Mononuclear cell (primary cell): ENCODE measurements around the gene TNFSF13. TPM values are rescaled to one million over a fixed set of nuclear protein-coding genes. Genes with fewer than 3 reads are reported as not detected.

Experiments used
- H3K27me3 ChIP-seq: 2 replicates; pipeline ENCODE4 v1.6.0; 2011; ENCODE audit warnings: low read length, control low read depth; ENCODE audit not compliant: insufficient read depth
- H3K4me1 ChIP-seq: 2 replicates; pipeline ENCODE4 v1.5.1; 2011; ENCODE audit warnings: mild to moderate bottlenecking, low read length, control low read depth; ENCODE audit not compliant: insufficient read depth
- H3K4me3 ChIP-seq: 2 replicates; pipeline ENCODE4 v1.5.1; 2011; ENCODE audit warnings: mild to moderate bottlenecking, low read length, moderate library complexity
- H3K9me3 ChIP-seq: 2 replicates; pipeline ENCODE4 v1.5.1; 2011; ENCODE audit warnings: low read depth, mild to moderate bottlenecking, control low read depth, low read length
- total RNA-seq: library from RNA; depleted of rRNA; stranded (reverse); fragments of >200 nt; gene quantifications from one replicate; pipeline ENCODE4 v1.2.3, GENCODE V29; 2012

Gene TNFSF13
- total RNA-seq, 1 donor, result 44.9 TPM

DNA sequence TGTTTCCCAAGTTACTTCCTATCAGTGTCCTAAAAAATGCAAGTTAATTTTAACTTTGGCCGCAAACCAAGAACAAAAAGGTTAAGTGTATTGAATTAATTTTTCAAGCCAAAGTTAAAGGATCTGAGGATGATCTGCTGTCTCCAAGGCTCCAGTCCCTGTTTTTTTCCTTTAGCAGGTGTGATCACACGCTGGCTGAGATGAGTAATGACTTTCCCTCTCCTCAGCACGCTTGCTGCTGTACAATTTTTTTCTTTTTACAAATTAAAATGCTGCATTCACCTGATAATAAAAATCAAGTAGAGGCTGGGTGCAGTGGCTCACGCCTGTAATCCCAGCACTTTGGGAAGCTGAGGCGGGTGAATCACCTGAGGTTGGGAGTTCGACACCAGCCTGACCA lies 13.6 kb upstream of the TNFSF13 start:
- peaks cover 18% of the 10 kb centered on the region for H3K4me1 ChIP-seq
- no peak overlapping the region for H3K4me3 ChIP-seq
- H3K27me3 ChIP-seq, result no peaks in the 10 kb centered on the region
- H3K9me3 ChIP-seq, result no peaks in the 10 kb centered on the region

DNA sequence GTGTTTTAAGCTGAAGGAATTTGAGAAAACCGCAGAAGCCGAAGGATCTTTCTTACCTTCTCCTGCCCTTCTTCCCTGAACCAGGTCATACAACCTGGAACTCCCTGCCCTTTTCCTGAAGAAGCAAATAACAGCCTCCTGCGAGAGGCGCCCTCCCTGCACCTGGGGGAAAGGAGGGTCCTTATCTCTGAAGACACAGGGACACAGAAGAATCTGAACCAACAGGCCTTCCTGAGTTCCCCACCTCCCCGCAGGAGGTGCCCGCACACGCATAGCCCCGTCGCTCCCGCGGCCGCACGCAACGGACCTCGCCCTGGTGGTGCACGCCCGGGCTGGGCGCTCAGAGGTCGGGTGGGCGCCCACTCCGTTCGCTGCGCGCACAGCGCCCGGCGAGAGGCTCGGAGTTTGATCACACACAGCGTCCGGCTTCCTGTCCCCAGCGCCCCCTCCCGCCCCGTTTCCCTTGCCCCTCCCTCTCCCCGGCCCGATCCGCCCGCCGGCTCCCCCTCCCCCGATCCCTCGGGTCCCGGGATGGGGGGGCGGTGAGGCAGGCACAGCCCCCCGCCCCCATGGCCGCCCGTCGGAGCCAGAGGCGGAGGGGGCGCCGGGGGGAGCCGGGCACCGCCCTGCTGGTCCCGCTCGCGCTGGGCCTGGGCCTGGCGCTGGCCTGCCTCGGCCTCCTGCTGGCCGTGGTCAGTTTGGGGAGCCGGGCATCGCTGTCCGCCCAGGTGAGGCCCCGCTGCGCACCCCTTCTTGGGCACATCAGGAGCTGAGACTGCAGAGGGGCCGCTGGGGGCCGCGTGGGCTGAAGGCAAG lies 9.8 kb upstream of the TNFSF13 start, which contains the start of gene TNFSF12:
Gene TNFSF12 (plus strand): TSS at position 474 of the 816 bp plus-strand sequence. CDS start 96 bp downstream, at position 570.
- peaks cover 56% of the 10 kb centered on the region for H3K4me1 ChIP-seq
- no peaks in the 10 kb centered on the region for H3K27me3 ChIP-seq
- peak within 1 kb of the TSS; percentile 52 for H3K4me3 ChIP-seq
- no peaks in the 10 kb centered on the region for H3K9me3 ChIP-seq

DNA sequence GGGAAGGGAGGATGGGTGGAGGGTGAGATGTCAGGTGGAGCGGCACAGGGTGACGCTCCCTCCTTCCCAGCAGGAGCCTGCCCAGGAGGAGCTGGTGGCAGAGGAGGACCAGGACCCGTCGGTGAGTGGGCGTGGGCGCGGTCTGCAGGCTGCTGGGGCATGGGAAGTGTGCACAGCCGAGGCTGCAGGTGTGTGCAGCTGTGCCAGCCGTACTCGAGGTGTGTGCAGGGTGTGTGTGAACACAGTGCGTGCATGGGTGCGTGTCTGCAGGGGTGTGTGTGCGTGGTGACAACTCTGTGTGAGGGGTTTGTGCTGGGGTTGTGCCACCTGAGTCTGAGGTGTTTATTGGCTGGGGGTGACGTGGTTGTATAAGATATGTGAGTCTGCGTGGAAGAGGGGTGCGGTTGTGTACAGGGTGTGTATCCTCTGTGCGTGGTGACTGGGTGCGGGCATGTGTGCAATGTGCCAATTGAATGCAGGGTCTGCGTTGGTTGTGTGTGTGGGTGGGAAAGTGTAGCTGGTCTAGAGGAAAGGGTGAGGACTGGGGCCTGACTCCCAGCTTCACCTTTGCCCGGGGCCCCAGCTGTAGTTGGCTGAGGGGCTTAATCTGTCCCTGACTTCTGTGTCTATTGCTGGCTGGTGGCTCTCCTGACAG lies 9.0 kb upstream of the TNFSF13 start:
- Histone ChIP-seq H3K4me1 (peaks cover 63% of the 10 kb centered on the region), H3K4me3 (peak overlapping the region; percentile 52), H3K9me3 (no peaks in the 10 kb centered on the region), H3K27me3 (no peaks in the 10 kb centered on the region)

- H3K9me3 ChIP-seq, result no peaks in the 10 kb centered on the region
- H3K27me3 ChIP-seq, result no peaks in the 10 kb centered on the region
- no peak overlapping the region for H3K4me3 ChIP-seq
- H3K4me1 ChIP-seq, result peaks cover 71% of the 10 kb centered on the region
Measured at GRCh38 chr17:7550344-7550743, 8.2 kb upstream of the TNFSF13 start.

GRCh38 chr17:7551396-7551795 lies 7.2 kb upstream of the TNFSF13 start:
- no peaks in the 10 kb centered on the region for H3K27me3 ChIP-seq
- H3K4me3 ChIP-seq, result no peak overlapping the region
- peaks cover 75% of the 10 kb centered on the region for H3K4me1 ChIP-seq
- H3K9me3 ChIP-seq, result no peaks in the 10 kb centered on the region

- peaks cover 85% of the 10 kb centered on the region for H3K4me1 ChIP-seq
- H3K9me3 ChIP-seq, result no peaks in the 10 kb centered on the region
- H3K4me3 ChIP-seq, result no peak overlapping the region
- H3K27me3 ChIP-seq, result no peaks in the 10 kb centered on the region
Measured at GRCh38 chr17:7552621-7553051, 5.9 kb upstream of the TNFSF13 start.

DNA sequence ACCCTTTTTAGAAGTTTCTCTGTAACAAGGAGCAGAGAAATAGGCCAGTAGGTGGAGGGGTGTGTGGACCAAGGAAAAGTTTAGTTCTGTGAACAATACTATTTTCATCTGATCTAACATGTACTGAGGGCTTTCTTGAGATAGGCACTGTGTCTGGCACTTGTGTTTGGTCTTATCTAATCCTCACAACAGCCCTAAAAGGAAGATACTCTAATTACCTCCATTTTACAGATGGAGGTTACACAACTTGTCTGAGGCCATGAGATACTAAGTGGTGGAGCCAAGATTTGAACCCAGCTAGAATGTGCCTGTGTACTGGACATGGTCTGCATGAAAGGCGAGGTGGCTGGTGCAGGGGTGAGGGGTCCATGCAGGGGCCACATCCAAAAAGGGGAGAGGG lies 5.2 kb upstream of the TNFSF13 start:
- peaks cover 87% of the 10 kb centered on the region for H3K4me1 ChIP-seq

DNA sequence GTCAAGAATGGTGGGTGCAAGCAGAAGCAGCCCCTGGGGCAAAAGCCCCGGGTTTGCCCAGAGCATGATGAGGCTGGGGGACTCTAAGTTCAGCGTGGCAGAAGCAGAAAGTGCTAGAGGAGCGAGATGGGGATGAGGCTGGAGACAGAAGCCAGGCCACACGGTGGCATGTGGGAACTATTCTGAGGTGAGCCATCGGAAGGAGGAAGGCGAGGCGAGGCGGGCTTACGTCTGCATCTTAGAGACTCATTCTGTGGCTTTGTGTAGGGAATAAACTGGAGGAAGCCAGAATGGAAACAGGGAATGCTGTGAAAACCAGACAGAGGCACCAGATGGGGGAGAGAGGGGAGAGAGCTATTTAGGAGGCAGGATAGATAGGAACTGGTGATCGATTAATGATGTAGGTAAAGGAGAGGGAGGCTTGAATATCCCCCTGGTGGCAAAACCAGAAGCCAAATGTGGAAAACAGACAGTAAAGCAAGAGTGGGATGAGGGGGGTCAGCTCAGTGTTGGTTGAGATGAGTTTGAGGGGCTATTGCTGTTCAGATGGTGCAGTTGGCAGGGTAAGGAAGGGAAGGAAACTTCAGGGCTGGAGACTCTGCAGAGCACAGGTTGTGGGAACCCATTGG lies 3.1 kb upstream of the TNFSF13 start:
- no peaks in the 10 kb centered on the region for H3K27me3 ChIP-seq
- H3K9me3 ChIP-seq, result no peaks in the 10 kb centered on the region
- no peak overlapping the region for H3K4me3 ChIP-seq
- peaks cover 88% of the 10 kb centered on the region for H3K4me1 ChIP-seq

More for the DNA sequence above, 5.2 kb upstream of the TNFSF13 start:
- H3K4me3 ChIP-seq, result no peak overlapping the region
- no peaks in the 10 kb centered on the region for H3K9me3 ChIP-seq
- H3K27me3 ChIP-seq, result no peaks in the 10 kb centered on the region

DNA sequence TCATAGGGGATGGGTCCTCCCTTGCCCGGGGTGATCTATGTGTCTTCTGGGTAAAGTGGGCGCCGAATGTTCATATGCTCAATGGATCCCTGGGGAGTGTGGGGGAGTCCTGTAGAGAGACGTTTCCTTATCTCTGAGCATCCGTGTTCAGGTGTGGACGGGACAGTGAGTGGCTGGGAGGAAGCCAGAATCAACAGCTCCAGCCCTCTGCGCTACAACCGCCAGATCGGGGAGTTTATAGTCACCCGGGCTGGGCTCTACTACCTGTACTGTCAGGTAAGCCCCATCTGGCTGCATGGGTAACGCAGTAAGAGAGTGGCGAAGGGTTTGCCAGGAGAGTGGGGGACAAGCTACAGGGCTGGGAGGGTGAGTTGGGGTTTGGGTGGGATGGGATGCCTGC lies 1.9 kb upstream of the TNFSF13 start:
- Histone ChIP-seq H3K4me3 (no peak overlapping the region), H3K27me3 (no peaks in the 10 kb centered on the region), H3K4me1 (peaks cover 87% of the 10 kb centered on the region), H3K9me3 (no peaks in the 10 kb centered on the region)

GRCh38 chr17:7557147-7557764 lies 1.3 kb upstream of the TNFSF13 start:
- H3K4me3 ChIP-seq, result no peak overlapping the region
- no peaks in the 10 kb centered on the region for H3K9me3 ChIP-seq
- H3K4me1 ChIP-seq, result peaks cover 83% of the 10 kb centered on the region
- H3K27me3 ChIP-seq, result no peaks in the 10 kb centered on the region

DNA sequence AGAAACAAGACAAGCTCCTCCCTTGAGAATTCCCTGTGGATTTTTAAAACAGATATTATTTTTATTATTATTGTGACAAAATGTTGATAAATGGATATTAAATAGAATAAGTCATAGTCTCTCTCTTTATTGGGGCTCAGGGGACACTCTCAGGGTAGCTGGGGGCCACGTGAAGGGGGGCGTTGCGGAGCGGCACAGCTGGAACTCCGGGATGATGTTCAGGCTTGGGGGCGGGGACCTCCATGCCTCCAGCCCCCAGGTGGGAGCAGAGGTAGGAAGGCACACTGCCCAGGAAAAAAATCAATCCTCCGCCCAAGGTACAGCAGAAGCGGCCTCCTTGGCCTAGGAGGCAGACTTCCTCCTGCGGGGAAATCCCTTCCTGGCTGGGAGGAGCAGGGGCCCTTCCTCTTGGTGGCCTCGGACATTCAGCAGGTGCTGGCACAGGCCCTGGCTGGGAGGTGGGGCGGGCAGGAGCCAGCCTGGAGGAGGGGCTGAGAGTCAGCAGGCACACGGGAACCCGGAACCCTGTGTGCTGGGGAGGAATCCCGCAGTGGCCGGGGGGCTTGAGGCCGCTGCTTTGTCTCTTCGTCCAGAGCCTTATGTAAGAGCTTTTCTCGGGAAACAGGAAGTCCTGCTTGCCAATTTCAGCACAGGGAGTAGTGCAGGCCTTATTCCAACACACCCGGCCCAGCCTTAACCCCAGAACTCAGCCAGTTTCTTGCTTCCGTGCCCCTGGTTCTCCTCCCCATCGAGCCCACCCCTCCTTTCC lies 591 bp upstream of the TNFSF13 start:
- Histone ChIP-seq H3K4me3 (peak overlapping the region; percentile 59), H3K4me1 (peaks cover 84% of the 10 kb centered on the region), H3K9me3 (no peaks in the 10 kb centered on the region), H3K27me3 (no peaks in the 10 kb centered on the region)

GRCh38 chr17:7559320-7560171 lies 996 bp downstream of the TNFSF13 start:
- Histone ChIP-seq H3K4me3 (peak overlapping the region; percentile 59), H3K9me3 (no peaks in the 10 kb centered on the region), H3K4me1 (peaks cover 75% of the 10 kb centered on the region), H3K27me3 (no peaks in the 10 kb centered on the region)

- peaks cover 67% of the 10 kb centered on the region for H3K4me1 ChIP-seq
- H3K9me3 ChIP-seq, result no peaks in the 10 kb centered on the region
- H3K27me3 ChIP-seq, result no peaks in the 10 kb centered on the region
- peak overlapping the region; percentile 59 for H3K4me3 ChIP-seq
Measured at GRCh38 chr17:7560172-7561027, 1.9 kb downstream of the TNFSF13 start.
